COLO668 (cell line): ENCODE measurements around the gene GRB10.

ENCODE experiments used
- DNase-seq: peaks from one replicate; lab custom pipeline; 2025; ENCODE audit not compliant: unreplicated experiment; lab: John Stamatoyannopoulos, UW

GRB10 gene

GRCh38 chr7:50696810-50697582, 85.7 kb downstream of the GRB10 start:
- DNase-seq, result peak; percentile 46

- DNase-seq, result no peak
These were observed 87.7 kb downstream of the GRB10 start for GRCh38 chr7:50695026-50695425.

DNA sequence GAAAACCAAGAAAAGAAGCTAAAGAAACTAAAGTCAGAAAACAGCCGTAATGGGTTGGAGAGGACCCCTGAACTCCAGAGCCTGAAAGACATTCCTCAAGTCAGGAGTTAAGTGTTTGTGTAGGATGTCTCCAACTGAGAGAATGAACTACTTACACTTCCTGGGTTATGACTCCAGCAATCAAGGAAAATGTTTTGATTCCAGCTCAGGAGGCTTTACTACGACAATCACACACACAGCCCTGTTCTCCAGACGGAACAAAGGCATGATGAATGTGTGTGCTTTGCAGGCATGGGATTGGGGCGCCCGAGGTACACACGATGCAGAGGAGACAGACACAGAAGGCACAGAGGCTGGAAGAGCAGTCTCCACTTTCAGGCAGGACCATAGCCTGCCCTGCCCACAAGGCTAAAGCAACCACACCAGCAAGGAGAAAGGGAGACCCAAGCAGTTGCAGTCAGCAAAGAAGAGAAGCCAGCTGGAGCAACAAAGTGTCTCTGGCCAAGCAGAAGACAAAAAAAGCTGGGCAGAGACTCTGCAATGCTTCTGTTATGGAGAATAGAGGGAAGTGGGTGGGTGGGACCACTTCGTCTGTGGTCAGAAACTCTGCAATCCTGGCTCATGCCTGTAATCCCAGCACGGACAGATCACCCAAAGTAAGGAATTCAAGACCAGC, 89.1 kb downstream of the GRB10 start:
- DNase-seq, result no peak

- DNase-seq, result no peak
These were observed 92.1 kb downstream of the GRB10 start for GRCh38 chr7:50690541-50691011.

DNA sequence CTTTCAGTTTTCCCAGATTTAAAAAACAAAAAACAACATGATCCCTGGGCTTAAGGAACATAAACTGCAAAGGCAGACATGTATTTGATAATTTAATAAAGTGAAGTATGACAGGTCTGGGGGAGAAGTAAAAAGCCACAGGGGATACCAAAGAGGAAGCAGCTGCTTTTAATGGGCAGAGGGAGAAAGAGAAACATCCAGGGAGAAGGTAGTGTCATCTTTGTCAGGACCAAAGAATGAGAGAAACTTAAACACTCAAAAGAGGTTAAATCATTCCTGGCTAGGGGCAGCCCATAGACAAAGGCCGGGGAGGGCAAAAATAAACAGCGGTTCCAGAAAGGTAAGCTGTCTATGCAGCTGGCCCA, 94.5 kb downstream of the GRB10 start:
- DNase-seq, result no peak

GRCh38 chr7:50687575-50688225, 95.0 kb downstream of the GRB10 start:
- DNase-seq, result no peak

DNA sequence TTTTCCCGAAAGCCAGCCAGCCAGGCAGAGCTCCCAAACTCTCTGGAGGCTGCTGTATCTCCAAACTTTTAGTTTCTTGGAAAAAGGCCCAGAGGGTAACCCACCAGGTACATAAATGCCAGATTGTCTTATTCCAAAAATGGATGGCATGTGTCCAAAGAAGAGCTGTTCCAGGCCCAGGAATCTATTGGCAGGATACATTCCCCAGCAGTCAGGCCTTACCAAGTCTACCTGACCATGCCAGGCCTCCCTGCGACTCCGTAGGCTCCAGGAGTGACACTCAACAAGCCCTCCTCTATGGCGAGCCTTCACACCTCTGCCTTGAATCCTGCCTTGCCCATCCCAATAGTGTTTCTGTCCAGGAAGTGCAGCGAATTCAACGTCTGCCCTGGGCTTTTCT, 95.6 kb downstream of the GRB10 start:
- DNase-seq, result no peak

DNA sequence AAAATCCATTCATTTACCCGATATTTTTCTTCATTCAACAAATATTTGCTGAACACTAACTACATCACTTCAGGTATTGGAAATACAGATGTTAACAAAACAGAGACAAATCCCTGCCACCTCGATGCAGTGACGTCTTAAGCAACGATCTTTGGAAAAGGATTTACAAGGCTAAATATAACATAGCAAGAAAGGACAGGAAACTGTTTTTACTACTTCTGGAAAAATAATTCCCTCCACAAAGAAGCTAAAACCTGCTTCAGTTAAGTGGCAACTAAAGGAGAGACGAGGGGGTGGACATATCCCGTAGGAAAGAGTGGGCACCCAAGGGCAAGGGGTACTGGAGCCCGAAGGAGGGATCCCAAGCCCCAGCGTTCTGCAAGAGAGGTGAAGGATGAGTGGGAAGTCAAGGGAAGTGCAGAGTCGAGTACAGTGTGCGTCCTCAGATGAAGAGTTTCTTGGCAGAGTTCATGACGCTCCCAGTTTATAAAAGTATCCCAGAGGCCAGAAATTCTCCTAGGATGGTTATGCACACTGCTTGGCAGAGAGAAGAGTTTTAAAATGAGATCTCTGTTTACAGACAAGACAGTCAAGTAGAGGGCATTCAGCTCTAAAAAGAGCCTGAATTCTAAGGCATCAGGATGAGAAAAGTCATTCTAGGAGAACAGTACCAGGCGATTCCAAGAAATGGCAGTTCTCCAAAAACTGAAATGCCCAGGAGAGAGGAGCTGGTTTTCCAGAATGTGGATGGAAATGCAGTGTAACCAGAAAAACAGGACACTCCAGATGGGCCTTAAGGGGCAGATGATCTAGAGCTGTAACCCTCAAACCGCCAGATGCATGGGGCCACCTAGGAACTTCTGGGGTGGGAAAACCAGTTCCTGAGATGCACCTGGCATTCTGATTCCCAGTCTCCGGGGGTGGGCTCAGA, 97.3 kb downstream of the GRB10 start:
- DNase-seq, result no peak

- no peak for DNase-seq
These were observed 98.0 kb downstream of the GRB10 start for GRCh38 chr7:50684713-50685075.

DNA sequence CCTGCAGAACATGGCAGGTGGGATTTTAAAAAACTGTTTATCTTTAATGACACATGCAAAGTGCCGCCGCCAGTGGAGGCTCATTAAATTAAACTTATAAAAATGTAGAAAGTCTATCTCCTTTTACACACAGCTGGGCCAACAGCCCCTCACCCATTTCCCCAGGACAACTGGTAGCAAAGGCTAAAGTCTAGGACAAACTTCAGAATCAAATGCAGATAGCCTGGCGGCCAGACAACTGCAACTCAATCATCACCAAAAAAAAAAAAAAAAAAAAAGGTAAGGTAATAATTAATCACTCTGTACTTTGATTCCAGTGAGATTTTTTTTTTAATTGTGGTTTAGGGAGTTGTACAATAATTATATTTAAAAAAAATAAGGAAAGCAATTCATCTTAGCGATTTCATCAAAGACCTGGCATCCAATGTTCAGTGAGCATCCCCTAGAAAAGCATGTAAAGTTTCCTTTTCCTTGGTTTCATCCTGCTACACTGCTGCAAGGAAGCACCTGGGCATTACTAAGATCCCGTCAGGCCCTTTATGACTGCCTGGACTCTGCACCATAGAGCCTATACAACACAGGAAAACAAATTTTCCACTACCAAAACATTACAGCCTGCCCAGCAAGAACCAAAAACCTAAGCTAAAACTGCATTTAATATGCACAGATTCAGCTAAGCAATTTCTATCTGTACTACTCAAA, 98.5 kb downstream of the GRB10 start:
- no peak for DNase-seq

DNA sequence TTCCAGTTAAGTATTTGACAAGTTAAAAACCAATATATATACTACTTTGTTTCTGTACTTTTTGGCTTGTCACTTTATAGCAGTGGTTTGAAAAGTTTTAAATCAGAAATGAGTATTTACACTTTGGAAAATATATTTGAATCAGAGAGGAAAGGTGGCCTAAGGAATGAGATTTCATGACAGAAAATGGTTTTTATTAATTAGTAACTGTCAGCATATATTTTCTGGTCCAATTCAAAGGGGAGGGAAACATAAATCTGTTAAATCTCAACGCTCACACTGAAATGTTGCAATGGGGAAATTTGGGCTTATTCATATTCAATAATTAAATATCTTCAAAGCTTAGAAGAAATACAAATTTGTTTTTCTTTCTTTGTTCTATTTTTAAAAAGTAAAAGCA, 100.1 kb downstream of the GRB10 start:
- no peak for DNase-seq

DNA sequence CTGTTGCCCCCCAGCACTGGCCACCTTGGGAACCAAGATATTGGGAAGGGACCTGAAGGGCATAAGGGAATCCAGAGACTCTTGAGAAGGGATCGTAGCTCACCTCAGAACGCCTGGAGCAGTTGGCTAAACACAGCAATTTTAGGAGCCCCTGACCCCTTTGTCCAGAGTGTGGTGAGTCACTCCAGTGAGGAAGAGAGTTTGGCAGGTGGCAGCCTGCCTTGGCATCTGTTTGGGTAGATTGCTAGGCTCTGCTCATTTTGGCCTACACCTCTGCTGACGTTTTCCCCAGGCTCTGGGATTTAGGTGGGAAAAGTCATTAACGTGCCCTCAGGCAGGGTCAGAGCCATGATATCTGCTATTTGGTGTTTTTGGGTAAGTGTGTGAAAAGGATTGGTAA, 100.6 kb downstream of the GRB10 start:
- DNase-seq, result no peak

DNA sequence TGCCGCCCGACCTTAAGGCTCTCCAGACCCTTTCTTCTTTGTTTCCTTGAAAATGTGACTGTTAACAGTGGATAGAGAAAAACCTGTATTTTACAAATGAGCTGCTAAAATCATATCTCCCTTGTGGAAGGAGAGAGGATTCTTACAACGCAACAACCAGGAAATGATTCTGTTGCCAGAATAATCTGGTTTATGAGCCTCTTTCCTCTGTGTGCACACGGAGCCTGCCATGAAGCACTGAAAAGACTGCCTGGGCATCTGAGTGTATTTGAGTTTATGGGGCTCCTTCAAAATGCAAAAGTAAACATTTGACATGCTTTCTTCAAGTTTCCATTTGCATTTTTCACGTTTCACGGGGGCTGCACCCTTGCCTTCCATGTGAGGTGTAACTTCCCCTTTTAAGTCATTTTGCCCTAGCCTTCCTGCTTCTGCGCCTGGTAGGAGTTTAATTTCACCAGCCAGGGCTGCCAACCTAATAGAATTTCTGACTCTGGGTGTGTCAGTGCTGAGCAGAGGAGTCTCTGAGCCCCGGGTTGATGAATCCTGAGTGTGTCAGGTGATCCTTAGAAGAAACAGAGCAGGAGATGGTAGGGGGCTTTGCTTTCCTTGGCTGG, 101.2 kb downstream of the GRB10 start:
- no peak for DNase-seq

GRCh38 chr7:50679218-50680007, 103.3 kb downstream of the GRB10 start:
- no peak for DNase-seq

DNA sequence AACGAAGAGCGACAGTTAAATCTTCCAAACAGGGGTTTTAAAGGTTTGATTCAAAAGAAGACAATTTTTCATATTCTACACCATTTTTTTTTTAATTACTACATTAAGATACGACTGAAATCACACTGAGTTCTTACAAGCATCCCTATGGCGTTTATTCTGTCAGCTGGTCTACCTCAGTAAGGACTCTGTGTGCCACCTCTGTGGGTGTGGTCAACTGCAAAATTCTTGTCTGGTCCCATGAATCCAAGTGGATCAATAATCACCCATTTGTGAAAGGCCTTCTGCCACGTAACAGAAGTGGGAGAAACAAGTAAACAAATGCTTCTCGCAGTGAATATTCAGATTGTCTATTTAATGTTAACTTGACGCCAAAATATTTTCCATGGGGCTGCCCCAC, 104.1 kb downstream of the GRB10 start:
- DNase-seq, result no peak

DNA sequence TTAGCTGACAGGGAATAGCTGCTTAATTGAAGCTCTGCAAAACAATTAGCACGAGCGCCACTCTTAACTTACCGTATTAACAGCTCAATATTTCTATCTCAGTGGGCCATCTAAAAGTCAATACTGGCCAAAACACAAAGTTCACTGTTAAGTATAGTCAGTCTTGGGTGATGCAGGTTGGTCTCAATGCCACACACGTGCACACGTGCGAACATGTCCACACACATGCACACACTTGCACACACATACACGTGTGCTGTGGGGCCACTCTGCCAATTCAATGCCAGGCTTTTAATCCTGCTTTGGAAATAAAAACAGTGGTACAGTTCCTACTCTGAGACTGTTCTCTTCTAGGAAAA, 105.1 kb downstream of the GRB10 start:
- DNase-seq, result no peak

- no peak for DNase-seq
These were observed 105.7 kb downstream of the GRB10 start for GRCh38 chr7:50676740-50677637.

GRCh38 chr7:50676079-50676478, 106.6 kb downstream of the GRB10 start:
- no peak for DNase-seq
